ENCODE results near the gene TPSG1.
"Not testable (repeated sequence)": the region's sequence is repeated elsewhere in the genome, so short reads cannot be mapped to it uniquely, and the experiment has no call there.

TPSG1 gene

GRCh38 chr16:1245452-1246020 is 20.5 kb upstream of the TPSG1 start:
- no peak for TF ChIP-seq SUZ12 (IDR thresholded peaks at IDR 0.05; ENCODE audit: extremely low read depth, insufficient read depth, insufficient read length)
- TF ChIP-seq YY1 (IDR thresholded peaks at IDR 0.05; ENCODE audit: insufficient read depth, insufficient read length), result no peak
- no peak for TF ChIP-seq ZNF274 (IDR thresholded peaks at IDR 0.05; ENCODE audit: low read depth, low read length)
- Histone ChIP-seq H3K27me3 (ENCODE audit: insufficient read depth, insufficient read length) (peaks cover 41% of the 10 kb centered on the region), H3K4me3 (ENCODE audit: insufficient read length, low read depth) (no peak overlapping the region), H3K9me3 (ENCODE audit: insufficient read depth, low read length) (no peaks in the 10 kb centered on the region), H3K9ac (ENCODE audit: insufficient read length, low read depth) (no peak overlapping the region), H3K36me3 (ENCODE audit: insufficient read depth, insufficient read length, low read length) (no peaks in the 10 kb centered on the region), H3K4me1 (ENCODE audit: insufficient read depth, insufficient read length) (peaks cover 5% of the 10 kb centered on the region)
- DNase-seq (ENCODE audit: low read depth, low spot score), result no peak

- Histone ChIP-seq H3K27me3 (ENCODE audit: insufficient read depth, insufficient read length) (peaks cover 37% of the 10 kb centered on the region), H3K4me3 (ENCODE audit: insufficient read length, low read depth) (no peak overlapping the region), H3K36me3 (ENCODE audit: insufficient read depth, insufficient read length, low read length) (no peaks in the 10 kb centered on the region), H3K4me1 (ENCODE audit: insufficient read depth, insufficient read length) (peaks cover 5% of the 10 kb centered on the region), H3K9me3 (ENCODE audit: insufficient read depth, low read length) (no peaks in the 10 kb centered on the region), H3K9ac (ENCODE audit: insufficient read length, low read depth) (no peak overlapping the region)
- no peak for DNase-seq (ENCODE audit: low read depth, low spot score)
- TF ChIP-seq ZNF274 (IDR thresholded peaks at IDR 0.05; ENCODE audit: low read depth, low read length) (no peak), SUZ12 (IDR thresholded peaks at IDR 0.05; ENCODE audit: extremely low read depth, insufficient read depth, insufficient read length) (no peak)
Measured at GRCh38 chr16:1244881-1245280, 19.8 kb upstream of the TPSG1 start.

- H3K36me3 ChIP-seq (ENCODE audit: insufficient read depth, insufficient read length, low read length); H3K9me3 ChIP-seq (ENCODE audit: insufficient read depth, low read length): not testable (repeated sequence)
Measured at GRCh38 chr16:1243907-1244850, 19.1 kb upstream of the TPSG1 start.

GRCh38 chr16:1243363-1243762 is 18.3 kb upstream of the TPSG1 start:
- H3K36me3 ChIP-seq (ENCODE audit: insufficient read depth, insufficient read length, low read length); DNase-seq (ENCODE audit: low read depth, low spot score); H3K4me3 ChIP-seq (ENCODE audit: insufficient read length, low read depth); H3K4me1 ChIP-seq (ENCODE audit: insufficient read depth, insufficient read length); H3K9ac ChIP-seq (ENCODE audit: insufficient read length, low read depth); H3K9me3 ChIP-seq (ENCODE audit: insufficient read depth, low read length): not testable (repeated sequence)
- H3K27me3 ChIP-seq (ENCODE audit: insufficient read depth, insufficient read length), result peaks cover 38% of the 10 kb centered on the region

More at GRCh38 chr16:1243907-1244850, 19.1 kb upstream of the TPSG1 start:
- not testable (repeated sequence) for H3K9ac ChIP-seq (ENCODE audit: insufficient read length, low read depth); DNase-seq (ENCODE audit: low read depth, low spot score); H3K4me1 ChIP-seq (ENCODE audit: insufficient read depth, insufficient read length); H3K4me3 ChIP-seq (ENCODE audit: insufficient read length, low read depth)
- peaks cover 37% of the 10 kb centered on the region for H3K27me3 ChIP-seq (ENCODE audit: insufficient read depth, insufficient read length)

GRCh38 chr16:1241081-1241480 is 16.0 kb upstream of the TPSG1 start:
- not testable (repeated sequence) for DNase-seq (ENCODE audit: low read depth, low spot score); H3K9me3 ChIP-seq (ENCODE audit: insufficient read depth, low read length); H3K9ac ChIP-seq (ENCODE audit: insufficient read length, low read depth); H3K4me1 ChIP-seq (ENCODE audit: insufficient read depth, insufficient read length); H3K36me3 ChIP-seq (ENCODE audit: insufficient read depth, insufficient read length, low read length); H3K4me3 ChIP-seq (ENCODE audit: insufficient read length, low read depth)
- peaks cover 23% of the 10 kb centered on the region for H3K27me3 ChIP-seq (ENCODE audit: insufficient read depth, insufficient read length)

GRCh38 chr16:1240436-1240835 is 15.4 kb upstream of the TPSG1 start, which contains the start of gene TPSAB1:
TSS of gene TPSAB1 (plus strand) at chr16:1240705. CDS start at chr16:1240939, 234 bp downstream.
- H3K27me3 ChIP-seq (ENCODE audit: insufficient read depth, insufficient read length), result peaks cover 17% of the 10 kb centered on the region
- not testable (repeated sequence) for H3K9ac ChIP-seq (ENCODE audit: insufficient read length, low read depth); H3K4me1 ChIP-seq (ENCODE audit: insufficient read depth, insufficient read length); H3K4me3 ChIP-seq (ENCODE audit: insufficient read length, low read depth); H3K36me3 ChIP-seq (ENCODE audit: insufficient read depth, insufficient read length, low read length); DNase-seq (ENCODE audit: low read depth, low spot score); H3K9me3 ChIP-seq (ENCODE audit: insufficient read depth, low read length)

- not testable (repeated sequence) for H3K9ac ChIP-seq (ENCODE audit: insufficient read length, low read depth); H3K4me3 ChIP-seq (ENCODE audit: insufficient read length, low read depth); H3K4me1 ChIP-seq (ENCODE audit: insufficient read depth, insufficient read length); H3K27me3 ChIP-seq (ENCODE audit: insufficient read depth, insufficient read length); DNase-seq (ENCODE audit: low read depth, low spot score); H3K36me3 ChIP-seq (ENCODE audit: insufficient read depth, insufficient read length, low read length); H3K9me3 ChIP-seq (ENCODE audit: insufficient read depth, low read length)
Measured at GRCh38 chr16:1239575-1239974, 14.5 kb upstream of the TPSG1 start.

GRCh38 chr16:1238909-1239308 is 13.8 kb upstream of the TPSG1 start:
- not testable (repeated sequence) for H3K4me1 ChIP-seq (ENCODE audit: insufficient read depth, insufficient read length); H3K9me3 ChIP-seq (ENCODE audit: insufficient read depth, low read length); H3K36me3 ChIP-seq (ENCODE audit: insufficient read depth, insufficient read length, low read length); H3K4me3 ChIP-seq (ENCODE audit: insufficient read length, low read depth); H3K9ac ChIP-seq (ENCODE audit: insufficient read length, low read depth); DNase-seq (ENCODE audit: low read depth, low spot score); H3K27me3 ChIP-seq (ENCODE audit: insufficient read depth, insufficient read length)

All from NT2/D1 (cell line).